NCI-H510A treated with DMSO at 0.1 percent for 48 hours (cell line): Measurements from ENCODE around the gene TENT4A.
A peak's percentile ranks its signal among the peaks of the same experiment; 100 is the strongest.
"Not testable (repeated sequence)": the region's sequence is repeated elsewhere in the genome, so short reads cannot be mapped to it uniquely, and the experiment has no call there.

ENCODE experiments used
- DNase-seq: peaks from one replicate; lab custom pipeline; 2025; lab: John Stamatoyannopoulos, UW

TENT4A gene

GRCh38 chr5:6713274-6714225, at the start of gene TENT4A:
TSS of gene TENT4A (plus strand) at chr5:6713432. CDS start at chr5:6713984, 552 bp downstream.
- no peak for DNase-seq

GRCh38 chr5:6666762-6667161, 46.5 kb upstream of the TENT4A start:
- no peak for DNase-seq

GRCh38 chr5:6667648-6668047, 45.6 kb upstream of the TENT4A start:
- DNase-seq, result no peak

GRCh38 chr5:6668717-6669116, 44.5 kb upstream of the TENT4A start:
- not testable (repeated sequence) for DNase-seq

- DNase-seq, result no peak
These were observed 40.2 kb upstream of the TENT4A start for GRCh38 chr5:6673031-6673430.

GRCh38 chr5:6673963-6674362, 39.3 kb upstream of the TENT4A start:
- no peak for DNase-seq

- DNase-seq, result peak; percentile 49
These were observed 38.8 kb upstream of the TENT4A start for GRCh38 chr5:6674421-6674820.

GRCh38 chr5:6674886-6675285, 38.3 kb upstream of the TENT4A start:
- DNase-seq, result no peak

- no peak for DNase-seq
These were observed 37.3 kb upstream of the TENT4A start for GRCh38 chr5:6675784-6676491.

- no peak for DNase-seq
These were observed 36.5 kb upstream of the TENT4A start for GRCh38 chr5:6676702-6677101.

GRCh38 chr5:6678385-6678784, 34.8 kb upstream of the TENT4A start:
- DNase-seq, result no peak

- DNase-seq, result no peak
These were observed 32.3 kb upstream of the TENT4A start for GRCh38 chr5:6680922-6681321.

- no peak for DNase-seq
These were observed 31.6 kb upstream of the TENT4A start for GRCh38 chr5:6681682-6682081.

- DNase-seq, result no peak
These were observed 31.0 kb upstream of the TENT4A start for GRCh38 chr5:6682239-6682638.

- no peak for DNase-seq
These were observed 30.0 kb upstream of the TENT4A start for GRCh38 chr5:6683241-6683640.

GRCh38 chr5:6684075-6684474, 29.2 kb upstream of the TENT4A start:
- DNase-seq, result no peak

GRCh38 chr5:6686501-6686900, 26.7 kb upstream of the TENT4A start:
- DNase-seq, result no peak

- DNase-seq, result no peak
These were observed 26.3 kb upstream of the TENT4A start for GRCh38 chr5:6686915-6687409.

GRCh38 chr5:6687505-6687904, 25.7 kb upstream of the TENT4A start:
- DNase-seq, result no peak

GRCh38 chr5:6692906-6693305, 20.3 kb upstream of the TENT4A start:
- DNase-seq, result no peak

GRCh38 chr5:6698696-6699095, 14.5 kb upstream of the TENT4A start:
- DNase-seq, result no peak

GRCh38 chr5:6699357-6699756, 13.9 kb upstream of the TENT4A start:
- DNase-seq, result no peak

- DNase-seq, result no peak
These were observed 13.1 kb upstream of the TENT4A start for GRCh38 chr5:6700074-6700684.
